Lower leg skin (tissue), 3 donors: Measurements from ENCODE around the gene NAPG.

Source experiments
- CTCF ChIP-seq, 3 donors: fragments of 450-650 bp; IDR thresholded peaks; one replicate each; pipeline ENCODE4 v1.5.1; 2016; ENCODE audit warnings: antibody characterized with exemption in 3 of 3, mild to moderate bottlenecking in 3 of 3, moderate library complexity in 2 of 3
- POLR2A ChIP-seq, 2 donors: fragments of 450-650 bp; IDR thresholded peaks; one replicate each; pipeline ENCODE4 v1.6.1; 2016 to 2017; ENCODE audit warnings: antibody characterized with exemption in 2 of 2, mild to moderate bottlenecking in 1 of 2, moderate library complexity in 1 of 2

GRCh38 chr18:10476338-10476791 is 49.5 kb upstream of the NAPG start:
- no peak for TF ChIP-seq CTCF (IDR thresholded peaks at IDR 0.05)
- no peak for TF ChIP-seq POLR2A (IDR thresholded peaks at IDR 0.05)
